ENCODE data around the gene SCAMP2.
"Not testable (repeated sequence)": the region's sequence is repeated elsewhere in the genome, so short reads cannot be mapped to it uniquely, and the experiment has no call there.

The SCAMP2 gene

GRCh38 chr15:74889390-74889882 is 16.3 kb upstream of the SCAMP2 start:
- Histone ChIP-seq H3K79me2 (ENCODE audit: low read length) (peaks cover 9% of the 10 kb centered on the region; the same call in 1 of the 2 replicates), H3K36me3 (replicated peaks; ENCODE audit: insufficient read depth, low read length) (no peaks in the 10 kb centered on the region), H3K9ac (ENCODE audit: low read length) (peak overlapping the region; percentile 73; the same call in 1 of the 2 replicates), H3K4me2 (ENCODE audit: low read depth, low read length) (peak overlapping the region; percentile 93), H3K9me2 (replicated peaks; ENCODE audit: insufficient read depth, low read length) (no peaks in the 10 kb centered on the region), H4K20me1 (ENCODE audit: insufficient read depth, low read length) (no peaks in the 10 kb centered on the region), H3K27ac (ENCODE audit: low read length) (no peak overlapping the region), H3K4me1 (ENCODE audit: low read length) (peaks cover 36% of the 10 kb centered on the region), H3K4me3 (ENCODE audit: low read length) (peak overlapping the region; percentile 92), H3K27me3 (replicated peaks; ENCODE audit: insufficient read depth, low read length) (no peaks in the 10 kb centered on the region), H3F3A (ENCODE audit: insufficient read depth, low read length) (0 out of 2 replicates have a peak, but pooled peaks cover 3% of the 10 kb centered on the region), H2AFZ (ENCODE audit: low read length) (peak overlapping the region; percentile 94), H3K9me3 (replicated peaks; ENCODE audit: insufficient read depth, low read length) (no peaks in the 10 kb centered on the region)
- no peak for DNase-seq
- TF ChIP-seq CTCF (IDR thresholded peaks at IDR 0.05; ENCODE audit: low read length) (no peak), EZH2phosphoT487 (IDR thresholded peaks at IDR 0.05; ENCODE audit: low read length) (no peak), EZH2 (optimal IDR thresholded peaks at IDR 0.05; ENCODE audit: low read depth, low read length) (no peak)

GRCh38 chr15:74888716-74889115 is 15.6 kb upstream of the SCAMP2 start:
- H3K4me3 ChIP-seq (ENCODE audit: low read length), result no peak overlapping the region
- peaks cover 41% of the 10 kb centered on the region for H3K4me1 ChIP-seq (ENCODE audit: low read length)
- H3F3A ChIP-seq (ENCODE audit: insufficient read depth, low read length), result peaks cover 10% of the 10 kb centered on the region; the same call in 1 of the 2 replicates
- no peaks in the 10 kb centered on the region for H3K36me3 ChIP-seq (replicated peaks; ENCODE audit: insufficient read depth, low read length)
- H3K27ac ChIP-seq (ENCODE audit: low read length), result no peak overlapping the region
- H3K9me3 ChIP-seq (replicated peaks; ENCODE audit: insufficient read depth, low read length), result no peaks in the 10 kb centered on the region
- TF ChIP-seq CTCF (IDR thresholded peaks at IDR 0.05; ENCODE audit: low read length), result no peak
- no peak for DNase-seq
- H2AFZ ChIP-seq (ENCODE audit: low read length), result no peak overlapping the region
- no peak overlapping the region for H3K9ac ChIP-seq (ENCODE audit: low read length)
- no peaks in the 10 kb centered on the region for H3K27me3 ChIP-seq (replicated peaks; ENCODE audit: insufficient read depth, low read length)
- no peaks in the 10 kb centered on the region for H4K20me1 ChIP-seq (ENCODE audit: insufficient read depth, low read length)
- H3K9me2 ChIP-seq (replicated peaks; ENCODE audit: insufficient read depth, low read length), result no peaks in the 10 kb centered on the region
- H3K79me2 ChIP-seq (ENCODE audit: low read length), result peaks cover 9% of the 10 kb centered on the region; the same call in 1 of the 2 replicates
- no peak overlapping the region for H3K4me2 ChIP-seq (ENCODE audit: low read depth, low read length)

- peaks cover 40% of the 10 kb centered on the region for H3K4me1 ChIP-seq (ENCODE audit: low read length)
- H2AFZ ChIP-seq (ENCODE audit: low read length); H3K36me3 ChIP-seq (replicated peaks; ENCODE audit: insufficient read depth, low read length); H3K27me3 ChIP-seq (replicated peaks; ENCODE audit: insufficient read depth, low read length); H3K4me3 ChIP-seq (ENCODE audit: low read length); H3K4me2 ChIP-seq (ENCODE audit: low read depth, low read length); H3K79me2 ChIP-seq (ENCODE audit: low read length); H3K27ac ChIP-seq (ENCODE audit: low read length); H3K9ac ChIP-seq (ENCODE audit: low read length); DNase-seq; H3K9me2 ChIP-seq (replicated peaks; ENCODE audit: insufficient read depth, low read length); H4K20me1 ChIP-seq (ENCODE audit: insufficient read depth, low read length); H3K9me3 ChIP-seq (replicated peaks; ENCODE audit: insufficient read depth, low read length): not testable (repeated sequence)
- H3F3A ChIP-seq (ENCODE audit: insufficient read depth, low read length), result peaks cover 15% of the 10 kb centered on the region
These were observed 14.5 kb upstream of the SCAMP2 start for GRCh38 chr15:74887537-74888193.

- H3K4me1 ChIP-seq (ENCODE audit: low read length), result peaks cover 33% of the 10 kb centered on the region
- no peak overlapping the region for H3K27ac ChIP-seq (ENCODE audit: low read length)
- H3K27me3 ChIP-seq (replicated peaks; ENCODE audit: insufficient read depth, low read length), result no peaks in the 10 kb centered on the region
- H4K20me1 ChIP-seq (ENCODE audit: insufficient read depth, low read length), result no peaks in the 10 kb centered on the region
- H3K36me3 ChIP-seq (replicated peaks; ENCODE audit: insufficient read depth, low read length), result no peaks in the 10 kb centered on the region
- no peak overlapping the region for H3K4me2 ChIP-seq (ENCODE audit: low read depth, low read length)
- TF ChIP-seq EZH2phosphoT487 (IDR thresholded peaks at IDR 0.05; ENCODE audit: low read length) (no peak), EZH2 (optimal IDR thresholded peaks at IDR 0.05; ENCODE audit: low read depth, low read length) (no peak), CTCF (IDR thresholded peaks at IDR 0.05; ENCODE audit: low read length) (no peak)
- H3K9me3 ChIP-seq (replicated peaks; ENCODE audit: insufficient read depth, low read length), result no peaks in the 10 kb centered on the region
- no peak overlapping the region for H2AFZ ChIP-seq (ENCODE audit: low read length)
- H3K9ac ChIP-seq (ENCODE audit: low read length), result no peak overlapping the region
- peaks cover 15% of the 10 kb centered on the region for H3F3A ChIP-seq (ENCODE audit: insufficient read depth, low read length)
- no peaks in the 10 kb centered on the region for H3K9me2 ChIP-seq (replicated peaks; ENCODE audit: insufficient read depth, low read length)
- no peak overlapping the region for H3K4me3 ChIP-seq (ENCODE audit: low read length)
- no peak for DNase-seq
- peaks cover 5% of the 10 kb centered on the region; the same call in 1 of the 2 replicates for H3K79me2 ChIP-seq (ENCODE audit: low read length)
These were observed 12.3 kb upstream of the SCAMP2 start for GRCh38 chr15:74885461-74885860.

Measured in MM.1S (cell line).